GM21367 (cell line): ENCODE results near the gene FCN2.
"Not testable (repeated sequence)": the region's sequence is repeated elsewhere in the genome, so short reads cannot be mapped to it uniquely, and the experiment has no call there.

Source experiments
- ATAC-seq: cut with Tn5 transposase; IDR thresholded peaks from one replicate; pipeline ENCODE4 v1.9.1; 2021; ENCODE audit not compliant: unreplicated experiment

Gene FCN2

DNA sequence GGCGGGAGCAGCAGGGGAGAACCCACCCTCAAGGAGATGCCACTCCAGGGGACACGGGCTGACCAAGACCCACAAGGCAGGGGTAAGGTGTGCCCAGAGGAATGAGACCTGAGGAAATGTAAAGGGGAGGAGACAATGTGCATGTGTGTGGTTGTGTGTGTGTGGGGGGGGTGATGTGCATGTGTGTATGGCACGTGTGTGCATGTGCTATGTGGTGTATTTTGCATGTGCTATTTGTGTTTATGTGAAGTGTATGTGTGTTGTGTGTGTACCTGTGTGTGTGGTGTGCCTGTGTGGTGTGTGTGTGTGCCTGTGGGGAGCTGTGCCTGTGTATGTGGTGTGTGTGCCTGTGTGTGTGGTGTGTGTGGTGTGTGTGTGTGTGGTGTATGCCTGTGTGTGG lies 33.5 kb upstream of the FCN2 start:
- no peak for ATAC-seq

DNA sequence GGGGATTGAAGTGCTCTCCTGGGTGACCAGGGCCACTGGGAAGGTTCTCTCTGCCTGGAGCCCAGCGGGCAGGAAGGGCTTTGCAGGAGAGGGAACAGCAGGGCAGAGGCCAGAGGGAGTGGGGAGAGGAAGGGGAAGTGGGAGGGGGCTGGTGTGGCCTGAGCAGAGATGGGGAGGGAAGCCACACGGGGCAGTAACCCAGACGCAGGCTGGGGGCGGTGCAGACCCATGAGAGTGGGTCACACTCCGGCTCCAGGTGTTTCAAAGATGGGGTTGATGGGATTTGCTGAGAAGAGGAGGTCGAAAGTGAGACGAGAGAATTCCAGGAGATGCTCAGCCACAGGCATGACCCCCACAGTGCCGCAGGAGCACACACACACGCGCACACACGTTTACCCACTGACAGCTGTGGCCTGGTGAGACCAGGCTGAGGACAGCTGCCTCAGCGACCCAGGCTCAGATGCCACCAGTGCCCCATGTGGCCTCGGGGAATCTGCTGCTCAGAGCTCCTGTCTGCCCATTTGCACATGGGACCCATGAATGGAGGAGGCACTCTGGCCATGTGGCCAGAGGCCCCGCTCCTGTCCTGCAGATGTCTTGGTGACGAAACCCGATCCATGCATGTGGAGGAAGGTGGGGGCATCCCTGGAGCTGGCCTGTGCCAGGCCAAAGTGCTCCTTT lies 32.7 kb upstream of the FCN2 start:
- ATAC-seq: no peak

DNA sequence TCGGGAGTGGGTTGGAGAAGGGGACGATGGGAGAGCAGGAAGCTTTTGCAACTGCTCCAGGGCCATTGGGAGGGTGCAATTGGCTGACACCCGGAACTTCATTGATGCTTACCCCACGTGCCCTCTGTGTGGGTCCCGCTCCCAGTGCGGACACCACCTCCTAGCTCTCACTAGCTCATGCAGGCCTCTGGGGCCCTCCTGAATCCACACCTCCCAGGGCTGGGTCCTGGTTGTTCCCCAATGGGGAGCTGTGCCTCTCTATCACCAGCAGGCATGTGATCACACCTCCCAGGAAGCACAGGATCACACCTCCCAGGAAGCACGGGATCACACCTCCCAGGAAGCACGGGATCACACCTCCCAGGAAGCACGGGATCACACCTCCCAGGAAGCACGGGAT lies 32.1 kb upstream of the FCN2 start:
- no peak for ATAC-seq

DNA sequence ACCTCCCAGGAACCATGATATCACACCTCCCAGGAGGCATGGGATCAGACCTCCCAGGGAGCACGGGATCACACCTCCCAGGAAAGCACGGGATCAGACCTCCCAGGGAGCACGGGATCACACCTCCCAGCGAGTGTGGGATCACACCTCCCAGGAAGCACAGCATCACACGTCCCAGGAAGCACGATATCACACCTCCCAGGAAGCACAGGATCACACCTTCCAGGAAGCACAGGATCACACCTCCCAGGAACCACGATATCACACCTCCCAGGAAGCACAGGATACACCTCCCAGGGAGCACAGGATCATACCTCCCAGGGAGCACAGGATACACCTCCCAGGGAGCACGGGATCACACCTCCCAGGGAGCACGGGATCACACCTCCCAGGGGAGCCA lies 30.0 kb upstream of the FCN2 start:
- ATAC-seq: no peak

DNA sequence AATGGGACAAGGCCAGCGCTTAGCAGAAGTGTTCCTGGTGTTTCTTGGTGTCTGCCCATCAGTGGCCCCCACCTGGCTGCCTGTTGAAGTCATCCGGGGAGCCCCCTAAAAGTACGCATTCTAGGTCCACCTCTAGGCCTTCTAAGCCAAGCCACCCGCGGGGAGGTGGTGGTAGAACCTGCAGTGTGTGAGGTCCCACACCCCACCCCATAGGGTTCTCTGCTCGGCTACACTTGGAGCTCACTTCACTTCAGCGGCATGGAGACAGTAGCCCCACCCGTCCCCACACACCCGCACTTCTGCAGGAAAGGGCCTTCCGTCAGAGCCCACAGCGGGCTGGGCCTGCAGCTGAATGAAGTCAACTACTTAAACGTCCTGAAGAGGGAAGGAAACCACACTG lies 29.6 kb upstream of the FCN2 start:
- no peak for ATAC-seq

DNA sequence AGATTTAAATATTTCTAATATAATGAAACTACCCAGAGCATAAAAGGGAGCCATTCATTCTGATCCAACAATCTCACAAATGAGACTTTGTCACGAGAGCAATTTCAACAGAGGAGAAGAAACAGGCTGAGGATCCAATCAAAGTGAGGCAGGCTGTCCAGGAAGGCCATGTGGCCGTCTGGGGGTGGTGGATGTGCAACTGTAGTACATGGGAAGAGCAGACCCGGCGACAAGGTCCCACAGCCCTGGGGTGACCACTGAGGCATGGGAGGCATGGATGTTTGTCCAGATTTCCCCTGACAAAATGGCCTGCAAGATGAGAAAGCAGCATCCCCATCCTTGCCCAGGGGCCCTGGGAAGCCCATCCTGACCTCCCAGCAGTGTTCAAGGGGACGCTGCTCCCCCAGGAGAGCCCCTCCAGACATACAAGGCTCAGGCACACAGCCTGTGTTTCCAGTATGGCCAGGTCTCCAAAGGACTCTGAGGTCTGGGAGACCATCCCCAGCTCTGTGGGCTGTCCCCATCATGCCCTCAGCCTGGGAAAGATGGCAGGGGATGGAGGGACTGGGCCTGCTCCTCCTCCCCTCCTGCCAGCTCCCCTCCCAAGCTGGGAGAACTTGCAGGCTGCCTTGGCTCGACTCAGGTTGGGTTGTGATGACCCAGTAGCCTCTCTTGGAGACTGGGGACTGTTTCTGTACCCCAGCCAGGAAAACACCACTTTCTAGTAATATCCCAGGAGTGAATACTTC lies 27.5 kb upstream of the FCN2 start:
- no peak for ATAC-seq

DNA sequence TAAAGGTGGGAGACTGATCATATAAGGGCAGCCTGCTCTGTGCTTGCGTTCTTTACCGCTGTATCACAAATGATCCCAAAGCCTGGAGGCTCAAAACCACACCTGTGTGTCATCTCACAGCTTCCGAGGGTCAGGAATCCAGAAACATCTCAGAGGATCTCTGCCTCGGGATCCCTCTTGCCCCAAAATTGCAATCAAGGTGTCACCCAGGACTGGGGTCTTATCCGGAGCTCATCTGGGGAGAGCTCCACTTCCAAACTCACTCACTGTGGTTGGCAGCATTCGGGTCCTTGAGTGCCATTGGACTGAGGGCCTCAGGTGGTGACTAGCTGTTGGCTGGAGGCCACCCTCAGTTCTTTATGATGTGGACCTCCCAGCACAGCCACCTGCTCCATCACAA lies 26.7 kb upstream of the FCN2 start:
- no peak for ATAC-seq

DNA sequence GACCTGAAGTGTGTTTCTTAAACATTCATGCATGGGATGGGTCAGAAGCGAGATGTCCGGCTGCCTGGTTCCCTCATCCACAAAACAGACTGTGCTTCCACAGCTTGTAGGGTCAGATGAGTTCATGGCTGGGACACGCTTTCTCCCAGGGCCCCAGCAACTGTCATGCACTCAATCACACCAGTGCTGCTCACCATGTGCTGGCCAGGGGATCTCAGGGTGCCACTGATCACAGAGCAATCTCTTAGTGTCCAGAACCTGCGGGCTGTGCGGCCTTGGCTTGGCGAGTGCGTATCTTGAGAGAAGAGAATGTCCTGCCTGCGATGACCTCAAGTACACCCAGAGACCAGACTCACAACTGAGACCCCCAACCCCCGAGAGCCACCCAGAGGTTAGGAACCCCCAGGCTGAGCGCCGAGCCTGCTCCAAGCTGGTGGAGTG lies 26.0 kb upstream of the FCN2 start:
- ATAC-seq: no peak

DNA sequence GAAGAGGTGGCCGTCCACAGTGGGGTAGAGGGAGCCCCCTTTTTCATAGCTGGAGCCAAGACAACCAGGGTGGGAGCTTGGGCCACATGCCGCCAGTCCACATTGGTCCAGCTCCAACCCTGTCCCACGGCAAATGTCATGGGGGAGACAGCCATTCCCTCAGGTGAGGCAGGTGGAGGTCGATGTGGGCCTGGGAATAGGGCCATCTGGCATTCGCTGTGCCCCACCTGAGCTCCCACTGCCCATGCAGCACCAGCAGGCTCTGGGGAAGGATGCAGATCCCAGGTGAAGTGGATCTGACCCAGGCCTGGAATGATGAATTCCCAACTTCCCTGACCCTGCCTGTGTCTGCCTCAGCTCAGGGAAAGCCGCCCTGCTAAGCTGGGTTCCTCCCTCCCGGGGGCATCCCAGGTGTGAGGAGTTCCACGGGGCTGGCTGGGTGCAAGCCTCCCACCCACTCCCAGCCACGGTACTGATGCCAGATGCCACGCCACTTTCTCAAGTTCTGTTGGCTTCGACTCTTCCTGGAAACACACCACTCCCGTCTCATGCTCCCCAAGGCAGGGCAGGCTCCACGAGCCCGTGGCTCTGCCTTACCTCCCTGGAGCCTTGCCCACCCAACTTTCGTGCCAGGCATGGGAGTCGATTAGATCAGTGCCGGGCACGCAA lies 25.2 kb upstream of the FCN2 start:
- no peak for ATAC-seq

DNA sequence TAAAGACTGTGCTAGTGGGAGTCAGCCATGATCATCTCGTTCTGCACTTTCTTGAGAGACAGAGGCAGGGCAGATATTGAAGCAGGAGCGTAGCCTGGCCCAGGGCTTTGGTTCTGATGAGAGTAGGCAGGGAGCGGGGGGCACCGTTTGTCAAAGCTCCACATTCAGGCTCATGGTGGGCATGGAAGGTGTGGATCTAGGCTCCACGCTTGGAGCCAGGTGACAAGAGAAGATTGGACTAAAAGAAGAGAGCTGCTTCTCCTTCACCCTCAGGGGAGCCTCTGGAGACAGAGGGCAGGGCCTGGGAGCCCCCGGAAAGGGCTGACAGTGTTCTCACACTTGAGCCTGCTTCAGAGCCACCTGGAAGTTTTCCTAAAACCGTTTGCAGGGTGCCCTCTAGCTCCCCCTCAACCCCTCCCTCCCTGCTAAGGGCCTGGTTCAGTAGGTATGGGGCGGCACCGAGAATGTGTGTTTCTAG lies 24.7 kb upstream of the FCN2 start:
- ATAC-seq: no peak

DNA sequence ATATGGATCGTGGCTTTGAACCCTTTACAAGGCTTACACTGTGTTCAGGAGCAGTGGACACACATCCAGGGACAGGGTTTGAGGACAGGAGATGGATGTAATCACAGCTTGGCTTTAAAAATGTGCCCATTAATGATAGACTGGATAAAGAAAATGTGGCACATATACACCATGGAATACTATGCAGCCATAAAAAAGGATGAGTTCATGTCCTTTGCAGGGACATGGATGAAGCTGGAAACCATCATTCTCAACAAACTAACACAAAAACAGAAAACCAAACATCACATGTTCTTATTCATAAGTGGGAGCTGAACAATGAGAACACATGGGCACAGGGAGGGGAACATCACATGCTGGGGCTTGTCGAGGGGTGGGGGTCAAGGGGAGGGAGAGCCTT lies 23.2 kb upstream of the FCN2 start:
- not testable (repeated sequence) for ATAC-seq

DNA sequence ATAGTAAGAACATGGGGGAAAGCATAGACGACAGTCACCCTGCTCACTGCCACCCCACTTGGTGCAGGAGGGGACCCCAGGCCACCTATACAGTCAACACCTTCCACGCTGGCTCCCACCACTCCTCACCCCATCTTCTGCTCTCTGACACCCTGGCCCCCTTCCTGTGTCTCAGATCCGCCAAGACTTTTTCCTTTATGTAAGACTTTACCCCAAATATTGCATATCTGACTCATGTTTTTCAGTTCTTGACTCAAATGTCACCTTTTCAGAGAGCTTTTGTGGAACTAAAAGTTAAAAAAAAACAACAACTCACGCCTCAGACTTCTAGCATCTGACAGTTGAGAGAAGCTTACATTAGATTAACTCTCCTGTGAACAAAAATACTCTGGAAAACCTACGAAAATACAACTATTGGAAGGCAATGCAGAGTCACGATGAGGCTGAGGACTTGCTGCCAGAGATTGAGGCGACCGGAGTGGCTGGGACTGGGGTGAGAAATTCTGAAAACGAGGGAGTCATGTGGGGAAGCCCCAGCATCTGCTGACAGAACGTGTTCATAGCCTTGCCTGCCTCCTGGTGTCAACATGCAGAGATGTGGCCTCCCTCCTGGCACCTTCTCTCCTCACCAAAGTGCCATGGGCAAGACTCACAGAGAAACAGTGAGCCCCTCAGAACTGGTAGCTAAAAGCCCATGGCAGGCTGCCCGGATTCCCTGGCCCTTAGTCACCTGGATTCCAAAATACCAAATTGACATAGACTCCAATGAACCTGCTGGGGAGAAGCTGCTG lies 22.4 kb upstream of the FCN2 start:
- ATAC-seq: peak; percentile 60

DNA sequence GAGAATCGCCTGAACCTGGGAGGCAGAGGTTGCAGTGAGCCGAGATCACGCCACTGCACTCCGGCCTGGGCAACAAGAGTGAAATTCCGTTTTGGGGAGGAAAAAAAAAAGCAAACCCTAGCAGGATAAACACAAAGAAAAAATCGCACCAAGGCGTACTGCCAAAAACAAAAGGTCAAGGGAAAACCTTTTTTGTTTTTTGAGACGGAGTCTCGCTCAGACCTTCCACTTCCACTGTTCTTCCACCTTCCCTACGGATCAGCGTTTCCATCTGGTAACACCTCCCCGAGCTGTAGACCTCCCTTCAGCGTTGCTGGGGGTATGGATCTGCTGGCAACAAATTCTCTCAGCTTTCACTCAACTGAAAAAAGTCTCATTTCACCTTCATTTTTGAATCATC lies 20.1 kb upstream of the FCN2 start:
- no peak for ATAC-seq

DNA sequence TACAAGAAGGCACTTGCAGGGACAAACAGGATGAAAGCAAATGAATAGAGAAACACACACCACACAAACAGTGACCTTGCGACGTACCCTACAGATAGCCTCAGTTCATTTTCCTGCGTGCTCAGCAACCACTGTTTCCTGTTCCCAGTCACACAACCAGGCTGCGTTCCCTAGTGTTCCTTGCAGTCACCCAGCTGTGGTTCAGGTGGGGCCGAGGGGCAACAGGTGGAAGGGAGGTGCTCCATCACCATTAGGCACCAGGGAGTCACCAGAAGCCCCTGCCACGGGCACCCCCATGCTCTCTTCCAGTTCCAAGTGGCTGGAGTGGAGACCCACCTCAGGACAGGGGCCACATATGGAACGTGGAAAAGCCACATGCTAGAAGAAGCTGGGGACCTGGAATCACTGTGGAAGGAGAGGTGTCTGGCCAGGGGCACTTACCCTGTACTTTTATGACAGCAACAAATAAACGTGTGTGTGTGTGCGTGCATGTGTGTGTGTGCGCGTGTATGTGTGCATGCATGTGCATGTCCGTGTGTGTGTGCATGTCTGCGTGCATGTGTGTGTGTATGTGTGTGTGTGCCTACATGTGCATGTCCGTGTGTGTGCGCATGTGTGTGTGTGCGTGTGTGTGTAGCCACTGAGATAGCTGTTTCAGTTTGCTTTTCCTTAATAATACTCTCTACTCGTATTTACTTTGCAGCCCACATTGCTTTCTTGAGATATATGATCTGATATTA lies 18.8 kb upstream of the FCN2 start:
- no peak for ATAC-seq

DNA sequence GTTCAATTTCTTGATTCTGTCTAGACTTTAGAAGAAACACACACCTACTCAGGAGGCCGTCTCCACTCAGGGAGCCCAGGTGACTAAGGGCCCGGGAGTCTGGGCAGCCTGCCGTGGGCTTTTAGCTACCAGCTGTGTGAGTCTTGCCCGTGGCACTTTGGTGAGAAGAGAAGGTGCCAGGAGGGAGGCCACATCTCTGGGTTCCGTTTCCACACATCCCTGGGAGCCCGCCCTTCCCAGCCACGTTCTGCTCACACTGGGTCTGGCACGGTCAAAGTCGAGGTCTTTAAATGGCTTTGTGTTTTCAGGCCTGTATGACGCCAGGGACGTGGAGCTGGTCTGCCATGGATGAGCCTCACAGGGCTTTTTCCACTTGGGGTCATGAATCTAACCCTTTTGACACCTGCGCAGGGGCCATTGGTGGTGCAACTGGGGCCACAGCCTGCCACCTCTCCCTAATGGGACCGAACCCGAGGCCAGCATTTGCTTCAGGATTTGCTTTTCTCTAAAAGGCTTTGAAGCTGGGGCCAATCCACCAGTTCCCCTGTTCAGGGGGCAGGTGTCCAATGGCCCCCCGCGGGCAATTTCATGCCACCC lies 17.2 kb upstream of the FCN2 start:
- no peak for ATAC-seq

DNA sequence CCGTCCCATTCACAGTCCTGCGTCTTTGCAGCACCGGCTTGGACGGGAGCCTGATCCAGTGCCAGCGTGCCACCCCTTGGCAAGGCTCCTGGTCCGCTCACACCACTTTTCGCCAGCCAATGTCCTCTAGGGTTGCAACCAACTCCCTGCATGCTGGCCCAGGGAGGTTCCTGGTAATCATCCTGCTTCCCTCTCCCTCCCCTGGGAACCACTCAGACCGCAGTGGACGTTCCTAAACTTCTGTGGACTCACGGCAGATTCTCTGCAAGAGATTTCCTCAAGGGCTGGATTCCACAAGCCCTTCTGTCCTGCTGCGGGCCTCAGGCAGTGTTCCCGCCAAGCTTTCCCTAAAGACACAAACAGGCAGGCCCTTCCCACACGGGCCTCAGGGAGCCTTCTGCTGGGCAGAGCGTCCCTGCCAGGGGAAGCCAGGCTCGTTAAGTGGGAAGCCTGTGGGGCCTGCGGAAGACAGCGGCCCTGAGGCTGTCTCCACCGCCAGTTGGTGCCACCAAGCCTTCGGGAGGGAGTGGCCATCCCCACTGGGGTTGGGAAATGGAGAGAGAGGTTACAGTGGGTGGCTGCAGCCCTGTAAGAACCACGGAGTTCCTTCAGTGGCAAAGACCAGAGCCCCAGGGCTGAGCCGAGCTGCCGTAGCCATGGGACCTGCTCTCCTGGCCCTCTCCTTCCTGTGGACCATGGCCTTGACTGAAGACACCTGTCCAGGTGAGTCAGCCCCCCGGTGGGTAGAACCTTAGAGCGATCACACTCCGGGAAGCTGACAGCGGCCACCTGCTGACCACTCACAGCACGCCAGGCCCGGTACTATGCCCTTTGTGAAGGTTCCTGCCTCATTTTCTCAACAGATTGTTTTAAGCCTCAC lies 16.4 kb upstream of the FCN2 start:
- no peak for ATAC-seq

DNA sequence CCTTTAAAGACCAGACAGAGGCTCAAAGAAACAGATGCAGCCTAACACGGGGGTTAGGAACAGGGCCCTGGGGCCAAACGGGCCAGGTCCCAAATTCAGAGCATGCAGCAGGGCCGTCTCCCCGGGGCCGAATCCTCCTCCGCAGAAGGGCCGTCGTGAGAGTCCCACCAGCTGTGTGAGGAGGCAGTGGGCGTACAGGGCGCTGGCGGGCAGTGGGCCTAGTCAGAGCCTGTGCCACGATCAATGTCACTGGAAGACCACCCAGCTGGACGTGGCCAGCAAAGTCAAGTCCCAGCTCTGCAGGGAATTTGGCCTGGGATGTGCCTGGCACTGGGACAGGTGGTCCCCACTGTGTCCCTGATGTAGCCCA lies 15.8 kb upstream of the FCN2 start:
- no peak for ATAC-seq

DNA sequence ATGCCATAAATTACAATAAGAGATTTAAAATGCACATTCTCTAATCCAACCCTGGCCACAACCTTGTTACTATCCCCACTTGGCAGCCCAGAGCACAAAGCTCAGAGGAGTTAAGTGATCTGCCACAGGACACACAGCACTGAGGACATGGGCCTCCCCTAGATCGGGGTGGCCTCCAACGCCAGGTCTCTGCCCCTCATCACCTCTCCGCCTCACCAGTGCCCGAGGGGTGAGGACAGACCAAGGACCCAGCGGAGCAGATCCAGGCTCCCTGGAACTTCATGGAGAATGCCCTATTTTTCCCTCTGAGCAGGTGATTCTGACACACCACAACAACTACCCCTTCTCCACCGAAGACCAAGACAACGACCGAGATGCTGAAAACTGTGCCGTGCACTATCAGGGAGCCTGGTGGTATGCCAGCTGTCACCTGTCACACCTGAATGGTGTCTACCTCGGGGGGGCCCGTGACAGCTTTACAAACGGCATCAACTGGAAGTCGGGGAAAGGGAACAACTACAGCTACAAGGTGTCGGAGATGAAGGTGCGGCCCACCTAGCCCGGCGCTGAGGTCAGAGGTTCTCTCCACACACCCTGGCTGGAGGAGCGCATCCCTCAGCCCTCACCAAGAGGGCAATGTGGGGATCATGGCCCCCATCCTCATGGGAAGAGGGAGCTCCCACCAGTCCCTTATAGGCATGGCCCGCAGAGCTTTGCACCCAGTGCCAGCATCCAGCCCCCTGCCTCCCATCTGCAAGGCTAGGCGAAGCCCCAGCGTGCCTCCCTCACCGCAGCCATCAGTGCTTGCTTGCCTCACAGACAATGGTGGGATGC lies 12.5 kb upstream of the FCN2 start:
- ATAC-seq: no peak
